Uterus (tissue), 4 donors: ENCODE data around the gene HBQ1. TPM values are rescaled to one million over a fixed set of nuclear protein-coding genes. Genes with fewer than 3 reads are reported as not detected.
"Not testable (repeated sequence)": the region's sequence is repeated elsewhere in the genome, so short reads cannot be mapped to it uniquely, and the experiment has no call there.

ENCODE experiments used
- DNase-seq, 2 donors: peaks; one replicate each; pipeline ENCODE4 v3.0.0-alpha.2; 2019 to 2020
- H3K27ac ChIP-seq, 2 donors: fragments of 200-600 bp; sonication (generic); 1 replicate in 1 of 2; 2 replicates in 1 of 2; pipeline ENCODE4 v1.5.1; 2016 to 2018
- H3K27me3 ChIP-seq, 2 donors: fragments of 200-600 bp; sonication (generic); one replicate each; pipeline ENCODE4 v1.5.1; 2018 to 2019; ENCODE audit warnings: control low read depth in 1 of 2
- H3K36me3 ChIP-seq, 2 donors: fragments of 200-600 bp; sonication (generic); one replicate each; pipeline ENCODE4 v1.5.1; 2019; ENCODE audit warnings: control low read depth in 1 of 2
- H3K4me1 ChIP-seq, 2 donors: fragments of 200-600 bp; sonication (generic); one replicate each; pipeline ENCODE4 v1.5.1; 2018 to 2019; ENCODE audit warnings: control low read depth in 1 of 2
- H3K4me3 ChIP-seq, 2 donors: fragments of 200-600 bp; sonication (generic); 1 replicate in 1 of 2; 2 replicates in 1 of 2; pipeline ENCODE4 v1.5.1; 2018 to 2019; ENCODE audit warnings: mild to moderate bottlenecking in 1 of 2
- H3K9me3 ChIP-seq, 2 donors: fragments of 200-600 bp; sonication (generic); one replicate each; pipeline ENCODE4 v1.5.1; 2019; ENCODE audit warnings: control low read depth in 1 of 2
- CTCF ChIP-seq, 4 experiments: fragments of 200-600 bp in 2 of 4; fragments of 450-650 bp in 2 of 4; sonication (generic) in 2 of 4; IDR thresholded peaks; one replicate each; pipeline ENCODE4 v1.5.1; 2016 to 2019; ENCODE audit warnings: antibody characterized with exemption in 4 of 4, mild to moderate bottlenecking in 2 of 4, moderate library complexity in 1 of 4
- POLR2A ChIP-seq, 2 donors: fragments of 450-650 bp; IDR thresholded peaks; one replicate each; pipeline ENCODE4 v1.6.1; 2016; ENCODE audit warnings: antibody characterized with exemption in 2 of 2, mild to moderate bottlenecking in 1 of 2, moderate library complexity in 1 of 2
- intact Hi-C: fragments of 100-400 bp; cut with DNase I; formaldehyde crosslinking; loops from one replicate; pipeline ENCODE4 v1.15.1; 2023; ENCODE audit warnings: low total_unique reads
- total RNA-seq, 4 donors: library from RNA; depleted of rRNA in 3 of 4; stranded (reverse); fragments of >200 nt in 3 of 4; gene quantifications; one replicate each; pipeline versions ENCODE4 v1.1.0 to v1.2.4, GENCODE V29; 2014 to 2023
- donor health status: DM: yes; HTN: yes; CAD: no.

The HBQ1 gene
- total RNA-seq, 4 donors from 2014 or later = 4.1 TPM; not detected in 3

DNA sequence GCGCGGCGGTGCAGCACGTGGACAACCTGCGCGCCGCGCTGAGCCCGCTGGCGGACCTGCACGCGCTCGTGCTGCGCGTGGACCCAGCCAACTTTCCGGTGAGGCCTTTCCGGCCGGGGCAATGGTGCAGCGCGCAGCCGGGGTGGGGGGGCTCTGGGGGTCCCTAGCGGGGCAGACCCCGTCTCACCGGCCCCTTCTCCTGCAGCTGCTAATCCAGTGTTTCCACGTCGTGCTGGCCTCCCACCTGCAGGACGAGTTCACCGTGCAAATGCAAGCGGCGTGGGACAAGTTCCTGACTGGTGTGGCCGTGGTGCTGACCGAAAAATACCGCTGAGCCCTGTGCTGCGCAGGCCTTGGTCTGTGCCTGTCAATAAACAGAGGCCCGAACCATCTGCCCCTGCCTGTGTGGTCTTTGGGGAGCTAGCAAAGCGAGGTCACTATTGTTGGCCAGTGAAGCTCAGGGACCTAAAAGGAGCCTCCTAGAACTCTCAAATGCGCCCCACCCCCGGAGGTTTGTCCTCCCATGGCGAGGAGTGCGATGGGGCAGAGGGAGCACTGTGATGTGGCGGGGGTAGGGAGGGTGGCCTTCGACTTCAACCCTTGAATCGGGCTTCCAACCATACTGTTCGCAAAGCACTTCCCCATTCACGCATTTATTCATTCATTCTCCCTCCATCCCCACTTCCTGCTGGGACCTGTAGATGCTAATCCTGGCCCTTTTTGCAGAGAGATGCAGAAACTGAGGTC lies 13.7 kb upstream of the HBQ1 start:
- Histone ChIP-seq H3K27me3 (peaks cover 25 to 48% of the 10 kb centered on the region in 2 donors), H3K4me1 (peaks cover 0 to 17% of the 10 kb centered on the region in 2 donors), H3K27ac (no peak overlapping the region), H3K36me3 (no peaks in the 10 kb centered on the region), H3K4me3 (no peak overlapping the region), H3K9me3 (no peaks in the 10 kb centered on the region)
- intact Hi-C loops = no loop called here
- no peak for DNase-seq
- TF ChIP-seq CTCF (IDR thresholded peaks at IDR 0.05) (no peak), POLR2A (IDR thresholded peaks at IDR 0.05) (no peak)

DNA sequence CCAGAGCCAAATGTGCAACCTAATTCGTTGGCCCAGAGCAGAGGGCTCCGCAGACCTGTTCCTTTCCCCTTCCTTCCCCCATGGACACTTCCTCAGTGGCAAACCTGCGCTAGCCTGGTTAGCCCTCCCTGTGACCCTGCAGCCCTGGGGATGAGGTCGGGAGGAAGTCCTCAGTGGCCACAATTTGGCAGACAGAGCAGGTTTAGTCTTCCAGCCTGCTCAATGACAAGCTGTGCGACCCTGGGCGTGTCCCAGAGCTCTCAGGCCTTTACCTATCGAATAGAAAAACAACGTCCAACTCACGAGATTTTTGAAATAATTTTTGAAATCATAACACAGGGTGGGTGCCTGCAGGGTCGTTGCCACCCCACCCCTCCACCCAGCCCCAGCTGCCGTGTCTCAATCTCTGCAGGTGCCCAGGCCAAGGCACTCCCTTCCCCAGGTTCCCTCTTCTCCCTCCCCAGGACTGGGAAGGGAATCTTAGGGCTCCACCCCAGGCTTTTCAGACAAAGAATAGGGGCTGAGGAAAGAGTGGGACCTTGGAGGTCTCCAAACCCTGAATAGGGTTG lies 13.1 kb upstream of the HBQ1 start:
- no peak for TF ChIP-seq POLR2A (IDR thresholded peaks at IDR 0.05)
- TF ChIP-seq CTCF (IDR thresholded peaks at IDR 0.05) = no peak
- no peak for DNase-seq
- Histone ChIP-seq H3K9me3 (no peaks in the 10 kb centered on the region), H3K27me3 (peaks cover 25 to 51% of the 10 kb centered on the region in 2 donors), H3K27ac (no peak overlapping the region), H3K36me3 (no peaks in the 10 kb centered on the region), H3K4me1 (peaks cover 0 to 17% of the 10 kb centered on the region in 2 donors), H3K4me3 (no peak overlapping the region)
- intact Hi-C loops = no loop called here

- Histone ChIP-seq H3K9me3 (no peaks in the 10 kb centered on the region), H3K36me3 (no peaks in the 10 kb centered on the region), H3K27me3 (peaks cover 25 to 51% of the 10 kb centered on the region in 2 donors), H3K4me3 (no peak overlapping the region), H3K4me1 (peaks cover 0 to 17% of the 10 kb centered on the region in 2 donors), H3K27ac (no peak overlapping the region)
- TF ChIP-seq POLR2A (IDR thresholded peaks at IDR 0.05) = no peak
- no peak for TF ChIP-seq CTCF (IDR thresholded peaks at IDR 0.05)
- no peak for DNase-seq
- intact Hi-C loops = no loop called here
Observed at GRCh38 chr16:168424-168823, 11.8 kb upstream of the HBQ1 start.

- intact Hi-C loops = no loop called here
- Histone ChIP-seq H3K9me3 (no peaks in the 10 kb centered on the region), H3K4me1 (peaks cover 0 to 17% of the 10 kb centered on the region in 2 donors), H3K36me3 (no peaks in the 10 kb centered on the region), H3K27me3 (peaks cover 25 to 51% of the 10 kb centered on the region in 2 donors), H3K4me3 (no peak overlapping the region), H3K27ac (no peak overlapping the region)
- TF ChIP-seq POLR2A (IDR thresholded peaks at IDR 0.05) (no peak), CTCF (IDR thresholded peaks at IDR 0.05) (no peak)
- no peak for DNase-seq
Observed at GRCh38 chr16:169014-169413, 11.2 kb upstream of the HBQ1 start.

DNA sequence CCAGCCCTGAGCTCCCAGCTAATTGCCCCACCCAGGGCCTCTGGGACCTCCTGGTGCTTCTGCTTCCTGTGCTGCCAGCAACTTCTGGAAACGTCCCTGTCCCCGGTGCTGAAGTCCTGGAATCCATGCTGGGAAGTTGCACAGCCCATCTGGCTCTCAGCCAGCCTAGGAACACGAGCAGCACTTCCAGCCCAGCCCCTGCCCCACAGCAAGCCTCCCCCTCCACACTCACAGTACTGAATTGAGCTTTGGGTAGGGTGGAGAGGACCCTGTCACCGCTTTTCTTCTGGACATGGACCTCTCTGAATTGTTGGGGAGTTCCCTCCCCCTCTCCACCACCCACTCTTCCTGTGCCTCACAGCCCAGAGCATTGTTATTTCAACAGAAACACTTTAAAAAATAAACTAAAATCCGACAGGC lies 10.2 kb upstream of the HBQ1 start:
- DNase-seq, H3K36me3 ChIP-seq, H3K9me3 ChIP-seq, intact Hi-C loops, H3K27ac ChIP-seq, H3K4me3 ChIP-seq: not testable (repeated sequence)
- H3K27me3 ChIP-seq = peaks cover 24 to 57% of the 10 kb centered on the region in 2 donors
- H3K4me1 ChIP-seq = peaks cover 0 to 15% of the 10 kb centered on the region in 2 donors
